H1 (cell line): ENCODE data around the gene LGALS9. TPM values are rescaled to one million over a fixed set of nuclear protein-coding genes. Genes with fewer than 3 reads are reported as not detected.

Experiments used
- CTCF ChIA-PET: fragments of 300-600 bp; sonication (Branson Sonifier 250); formaldehyde crosslinking; loops from one replicate; lab custom pipeline; 2021; ENCODE audit not compliant: partially characterized antibody; lab: Charles Lee
- POLR2A ChIA-PET: fragments of 300-600 bp; sonication (Branson Sonifier 250); formaldehyde crosslinking; loops from one replicate; lab custom pipeline; 2021; ENCODE audit warnings: inconsistent platforms; ENCODE audit not compliant: partially characterized antibody; lab: Charles Lee
- DNase-seq, 2 experiments: peaks; one replicate each; pipeline versions ENCODE4 v3.0.0 to v3.0.0-alpha.2; 2010 to 2022; ENCODE audit warnings: low spot score in 2 of 2, low read depth in 1 of 2, mixed read lengths in 1 of 2
- FAIRE-seq: peaks from 2 replicates; lab custom pipeline; 2011; peaks lifted over from hg19 to GRCh38; lab: Jason Lieb, UNC
- H2AFZ ChIP-seq: 2 replicates; pipeline ENCODE4 v1.8.1; 2012; ENCODE audit warnings: low read length, inconsistent platforms
- H2AK5ac ChIP-seq: 2 replicates; pipeline ENCODE4 v1.6.1; 2013; ENCODE audit warnings: low read depth, low read length
- H2BK120ac ChIP-seq: replicated peaks from 2 replicates; pipeline ENCODE3; 2013; ENCODE audit warnings: low read depth, low read length, inconsistent platforms
- H2BK12ac ChIP-seq: 2 replicates; pipeline ENCODE4 v1.6.1; 2013; ENCODE audit warnings: low read depth, low read length
- H2BK15ac ChIP-seq: 2 replicates; pipeline ENCODE4 v1.6.1; 2013; ENCODE audit warnings: low read length
- H2BK20ac ChIP-seq: 2 replicates; pipeline ENCODE4 v1.6.1; 2013; ENCODE audit warnings: low read length
- H2BK5ac ChIP-seq: 2 replicates; pipeline ENCODE4 v1.6.1; 2013; ENCODE audit warnings: low read depth, low read length
- H3K14ac ChIP-seq: 2 replicates; pipeline ENCODE4 v1.6.1; 2013; ENCODE audit warnings: inconsistent platforms; ENCODE audit not compliant: insufficient read length
- H3K18ac ChIP-seq: 2 replicates; pipeline ENCODE4 v1.6.1; 2013; ENCODE audit warnings: low read length; ENCODE audit errors: extremely low read depth
- H3K23ac ChIP-seq: 2 replicates; pipeline ENCODE4 v1.6.1; 2013; ENCODE audit warnings: inconsistent platforms; ENCODE audit not compliant: insufficient read length
- H3K23me2 ChIP-seq: 2 replicates; pipeline ENCODE4 v1.6.1; 2013; ENCODE audit warnings: low read depth, low read length
- H3K27ac ChIP-seq: 2 replicates; pipeline ENCODE4 v1.6.1; 2011; ENCODE audit warnings: low read depth, low read length, inconsistent platforms
- H3K27me3 ChIP-seq, 4 experiments: replicated peaks in 1 of 4; 1 replicate in 1 of 4; 2 replicates in 3 of 4; pipeline versions ENCODE4 v1.6.1 to v1.8.1; 2011 to 2013; ENCODE audit warnings: low read length in 3 of 4, mild to moderate bottlenecking in 3 of 4, inconsistent platforms in 2 of 4, mixed read lengths in 2 of 4, moderate library complexity in 1 of 4; ENCODE audit not compliant: control insufficient read depth in 3 of 4, insufficient read depth in 3 of 4; ENCODE audit errors: extremely low read depth in 1 of 4
- H3K36me3 ChIP-seq, 4 experiments: 2 replicates each; pipeline versions ENCODE4 v1.6.1 to v1.8.1; 2011 to 2013; ENCODE audit warnings: mild to moderate bottlenecking in 4 of 4, low read length in 3 of 4, moderate library complexity in 2 of 4, control low read depth in 1 of 4, inconsistent platforms in 1 of 4; ENCODE audit not compliant: insufficient read depth in 4 of 4, control insufficient read depth in 2 of 4
- H3K4ac ChIP-seq: replicated peaks from 2 replicates; pipeline ENCODE3; 2013; ENCODE audit warnings: low read length, low read depth, mixed read lengths, inconsistent platforms; ENCODE audit not compliant: insufficient read length
- H3K4me1 ChIP-seq, 4 experiments: replicated peaks in 1 of 4; 1 replicate in 1 of 4; 2 replicates in 3 of 4; pipeline versions ENCODE4 v1.6.1 to v1.8.1; 2011 to 2013; ENCODE audit warnings: low read length in 3 of 4, inconsistent platforms in 2 of 4, mixed read lengths in 1 of 4; ENCODE audit not compliant: insufficient read depth in 4 of 4, control insufficient read depth in 3 of 4
- H3K4me2 ChIP-seq, 2 experiments: 2 replicates each; pipeline versions ENCODE4 v1.6.1 to v1.8.1; 2011 to 2013; ENCODE audit warnings: low read depth in 2 of 2, low read length in 2 of 2, control low read depth in 1 of 2, inconsistent platforms in 1 of 2, mild to moderate bottlenecking in 1 of 2; ENCODE audit not compliant: insufficient read depth in 1 of 2
- H3K4me3 ChIP-seq, 4 experiments: fragments of 200-600, 300-600 bp in 1 of 4; sonication (generic), shearing (Covaris generic), sonication (Bioruptor Twin) in 1 of 4; 2 replicates each; pipeline versions ENCODE4 v1.5.1 to v1.8.1; 2011 to 2016; ENCODE audit warnings: low read length in 4 of 4, low read depth in 3 of 4, control low read depth in 2 of 4, inconsistent platforms in 2 of 4, mild to moderate bottlenecking in 2 of 4, mixed read lengths in 1 of 4, moderate library complexity in 1 of 4; ENCODE audit not compliant: insufficient read depth in 2 of 4; ENCODE audit errors: extremely low read depth in 1 of 4
- H3K56ac ChIP-seq: replicated peaks from 2 replicates; pipeline ENCODE3; 2013; ENCODE audit warnings: low read depth, mild to moderate bottlenecking, mixed read lengths, low read length, inconsistent platforms; ENCODE audit not compliant: insufficient read length
- H3K79me1 ChIP-seq: 2 replicates; pipeline ENCODE4 v1.6.1; 2013; ENCODE audit warnings: low read depth, low read length, control low read depth
- H3K79me2 ChIP-seq, 2 experiments: 2 replicates each; pipeline versions ENCODE4 v1.6.1 to v1.8.1; 2012 to 2013; ENCODE audit warnings: low read length in 2 of 2, mild to moderate bottlenecking in 2 of 2, inconsistent platforms in 1 of 2; ENCODE audit not compliant: insufficient read depth in 2 of 2, control insufficient read depth in 1 of 2
- H3K9ac ChIP-seq, 4 experiments: replicated peaks in 1 of 4; 1 replicate in 1 of 4; 2 replicates in 3 of 4; pipeline versions ENCODE4 v1.6.1 to v1.8.1; 2011 to 2013; ENCODE audit warnings: low read depth in 3 of 4, low read length in 3 of 4, control low read depth in 2 of 4, mild to moderate bottlenecking in 2 of 4, moderate library complexity in 2 of 4, inconsistent platforms in 1 of 4; ENCODE audit errors: extremely low read depth in 1 of 4
- H3K9me3 ChIP-seq, 2 experiments: 2 replicates each; pipeline versions ENCODE4 v1.6.1 to v1.8.1; 2012 to 2013; ENCODE audit warnings: mild to moderate bottlenecking in 2 of 2, moderate library complexity in 2 of 2, control low read depth in 1 of 2, inconsistent platforms in 1 of 2, low read depth in 1 of 2, low read length in 1 of 2, mixed read lengths in 1 of 2; ENCODE audit not compliant: insufficient read depth in 2 of 2
- H4K20me1 ChIP-seq, 2 experiments: replicated peaks in 1 of 2; 2 replicates each; pipeline versions ENCODE3 to v1.8.1; 2011 to 2013; ENCODE audit warnings: inconsistent platforms in 2 of 2, low read length in 2 of 2, mild to moderate bottlenecking in 1 of 2; ENCODE audit not compliant: insufficient read depth in 2 of 2, control insufficient read depth in 1 of 2
- H4K5ac ChIP-seq: 2 replicates; pipeline ENCODE4 v1.6.1; 2013; ENCODE audit warnings: low read length, low read depth, mixed read lengths, inconsistent platforms; ENCODE audit not compliant: insufficient read length
- H4K8ac ChIP-seq: 2 replicates; pipeline ENCODE4 v1.8.0; 2013; ENCODE audit warnings: mild to moderate bottlenecking, moderate library complexity, low read length, inconsistent platforms; ENCODE audit not compliant: insufficient read depth; ENCODE audit errors: extremely low read depth
- H4K91ac ChIP-seq: replicated peaks from 2 replicates; pipeline ENCODE3; 2013; ENCODE audit warnings: low read length, mixed read lengths, inconsistent platforms; ENCODE audit not compliant: insufficient read length
- CREB1 ChIP-seq: IDR thresholded peaks from 2 replicates; pipeline ENCODE4 v1.6.1; 2012; ENCODE audit warnings: inconsistent platforms
- SIRT6 ChIP-seq: IDR thresholded peaks from one replicate; pipeline ENCODE4 v1.7.1; 2012; ENCODE audit warnings: low read length, inconsistent platforms
- SP1 ChIP-seq: IDR thresholded peaks from 2 replicates; pipeline ENCODE4 v1.6.1; 2011; ENCODE audit warnings: low read depth, low read length
- SRF ChIP-seq: IDR thresholded peaks from 2 replicates; pipeline ENCODE4 v1.6.1; 2011; ENCODE audit warnings: mild to moderate bottlenecking, low read depth, low read length, moderate library complexity
- WGBS, 2 experiments: shearing (Covaris generic) in 1 of 2; methylation state at CpG; one replicate each; pipeline versions ENCODE4 v1.1.6 to v1.1.7; 2013 to 2015; ENCODE audit warnings: low lambda C conversion rate in 2 of 2, mixed read lengths in 2 of 2, inconsistent platforms in 1 of 2, low coverage in 1 of 2, missing lambda C conversion rate in 1 of 2; ENCODE audit not compliant: insufficient replicate concordance in 2 of 2, insufficient coverage in 1 of 2, insufficient read length in 1 of 2; ENCODE audit errors: extremely low coverage in 1 of 2, missing lambda C conversion rate in 1 of 2; 5-methylcytosine and 5-hydroxymethylcytosine counted together
- polyA plus RNA-seq, 7 experiments: library from polyadenylated mRNA; depleted of rRNA in 3 of 7; stranded (reverse) in 5 of 7; unstranded in 2 of 7; fragments of >200 nt in 5 of 7; fragments of 200-250 nt in 2 of 7; gene quantifications; 1 replicate in 5 of 7; 2 replicates in 1 of 7; 4 replicates in 1 of 7; pipeline versions ENCODE4 v1.2.1 to v1.2.3, GENCODE V29; 2011 to 2013; ENCODE audit warnings: missing spikeins in 2 of 7, mixed read lengths in 2 of 7
- total RNA-seq: library from RNA; stranded (reverse); fragmentation: NEBNext Ultra II Directional; extraction: Animal tissue kit (Norgen Biotek cat#: 25700); gene quantifications from 2 replicates; pipeline ENCODE4 v1.2.1, GENCODE V29; 2021

LGALS9 gene
- total and polyA plus RNA-seq, 2 of the 8 experiments (the other 6 are each of a cell fraction or from before 2014, with no cell fraction given): 0.95 to 1.7 TPM

GRCh38 chr17:27634026-27634335, 3.0 kb downstream of the LGALS9 start:
- peaks cover 0 to 4% (median 0%) of the 10 kb centered on the region in 4 experiments; a peak in 2 of 7 replicates for H3K4me1 ChIP-seq
- CTCF ChIA-PET: interaction anchor here (0.7 to 6.5 kb wide), 7 partner anchors 11 to 40 kb away, joined by 3 to 65 read pairs (median 4); no protein-coding TSS in a partner anchor
- 86% methylated on average over 1 of the region's 1 CpG; no CpG with 5 or more reads in 1 of the 2 experiments for WGBS, 2 experiments

More at GRCh38 chr17:27634026-27634335, 3.0 kb downstream of the LGALS9 start:
- no peaks in the 10 kb centered on the region for H3K36me3 ChIP-seq
- no peak overlapping the region for H3K18ac ChIP-seq
- no peak overlapping the region for H3K14ac ChIP-seq
- POLR2A ChIA-PET: no interaction called here
- no peaks in the 10 kb centered on the region for H3K79me2 ChIP-seq
- TF ChIP-seq CREB1 (no peak), SIRT6 (no peak), SP1 (no peak), SRF (no peak)
- TF ChIP-seq, all 59 proteins: peak for 0
- H3K23ac ChIP-seq: no peak overlapping the region
- H2BK15ac ChIP-seq: no peak overlapping the region
- H3K9ac ChIP-seq: no peak overlapping the region
- no peak overlapping the region for H2AFZ ChIP-seq
- no peaks in the 10 kb centered on the region for H3K27me3 ChIP-seq
- no peak overlapping the region for H4K8ac ChIP-seq
- H3K56ac ChIP-seq: no peak overlapping the region
- H2BK5ac ChIP-seq: no peak overlapping the region
- H4K20me1 ChIP-seq: no peaks in the 10 kb centered on the region
- no peak overlapping the region for H3K4me3 ChIP-seq
- no peak overlapping the region for H4K91ac ChIP-seq
- FAIRE-seq (no peak), DNase-seq (no peak)
- H3K79me1 ChIP-seq: no peaks in the 10 kb centered on the region
- H3K23me2 ChIP-seq: no peaks in the 10 kb centered on the region
- no peak overlapping the region for H2BK120ac ChIP-seq
- no peak overlapping the region for H2BK12ac ChIP-seq
- no peak overlapping the region for H2BK20ac ChIP-seq
- no peak overlapping the region for H2AK5ac ChIP-seq
- no peak overlapping the region for H4K5ac ChIP-seq
- H3K4me2 ChIP-seq: no peak overlapping the region
- H3K4ac ChIP-seq: no peak overlapping the region
- no peaks in the 10 kb centered on the region for H3K9me3 ChIP-seq
- no peak overlapping the region for H3K27ac ChIP-seq
